T-helper 1 cell treated with Interleukin-12 subunit alpha and Interleukin-12 subunit beta and Interleukin-4 antibody, amounts not matched to agents 30 μg/mL and 1 μg/mL, for 36 hours (primary cell): ENCODE measurements around the gene ACSL1.
A peak's percentile ranks its signal among the peaks of the same experiment; 100 is the strongest.

ENCODE experiments used
- H3K27ac Mint-ChIP-seq: one replicate; pipeline ENCODE4 v1.8.0; 2021; ENCODE audit warnings: mild to moderate bottlenecking, mixed read lengths
- H3K27me3 Mint-ChIP-seq: one replicate; pipeline ENCODE4 v1.8.0; 2021; ENCODE audit warnings: low read depth, mixed read lengths
- H3K36me3 Mint-ChIP-seq: one replicate; pipeline ENCODE4 v1.8.0; 2021; ENCODE audit warnings: low read depth, mixed read lengths
- H3K4me1 Mint-ChIP-seq: one replicate; pipeline ENCODE4 v1.8.0; 2021; ENCODE audit warnings: low read depth, mixed read lengths
- H3K4me3 Mint-ChIP-seq: one replicate; pipeline ENCODE4 v1.8.0; 2021; ENCODE audit warnings: mild to moderate bottlenecking, moderate library complexity, mixed read lengths
- H3K9me3 Mint-ChIP-seq: one replicate; pipeline ENCODE4 v1.8.0; 2021; ENCODE audit warnings: mixed read lengths

ACSL1 gene, protein sequence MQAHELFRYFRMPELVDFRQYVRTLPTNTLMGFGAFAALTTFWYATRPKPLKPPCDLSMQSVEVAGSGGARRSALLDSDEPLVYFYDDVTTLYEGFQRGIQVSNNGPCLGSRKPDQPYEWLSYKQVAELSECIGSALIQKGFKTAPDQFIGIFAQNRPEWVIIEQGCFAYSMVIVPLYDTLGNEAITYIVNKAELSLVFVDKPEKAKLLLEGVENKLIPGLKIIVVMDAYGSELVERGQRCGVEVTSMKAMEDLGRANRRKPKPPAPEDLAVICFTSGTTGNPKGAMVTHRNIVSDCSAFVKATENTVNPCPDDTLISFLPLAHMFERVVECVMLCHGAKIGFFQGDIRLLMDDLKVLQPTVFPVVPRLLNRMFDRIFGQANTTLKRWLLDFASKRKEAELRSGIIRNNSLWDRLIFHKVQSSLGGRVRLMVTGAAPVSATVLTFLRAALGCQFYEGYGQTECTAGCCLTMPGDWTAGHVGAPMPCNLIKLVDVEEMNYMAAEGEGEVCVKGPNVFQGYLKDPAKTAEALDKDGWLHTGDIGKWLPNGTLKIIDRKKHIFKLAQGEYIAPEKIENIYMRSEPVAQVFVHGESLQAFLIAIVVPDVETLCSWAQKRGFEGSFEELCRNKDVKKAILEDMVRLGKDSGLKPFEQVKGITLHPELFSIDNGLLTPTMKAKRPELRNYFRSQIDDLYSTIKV

DNA sequence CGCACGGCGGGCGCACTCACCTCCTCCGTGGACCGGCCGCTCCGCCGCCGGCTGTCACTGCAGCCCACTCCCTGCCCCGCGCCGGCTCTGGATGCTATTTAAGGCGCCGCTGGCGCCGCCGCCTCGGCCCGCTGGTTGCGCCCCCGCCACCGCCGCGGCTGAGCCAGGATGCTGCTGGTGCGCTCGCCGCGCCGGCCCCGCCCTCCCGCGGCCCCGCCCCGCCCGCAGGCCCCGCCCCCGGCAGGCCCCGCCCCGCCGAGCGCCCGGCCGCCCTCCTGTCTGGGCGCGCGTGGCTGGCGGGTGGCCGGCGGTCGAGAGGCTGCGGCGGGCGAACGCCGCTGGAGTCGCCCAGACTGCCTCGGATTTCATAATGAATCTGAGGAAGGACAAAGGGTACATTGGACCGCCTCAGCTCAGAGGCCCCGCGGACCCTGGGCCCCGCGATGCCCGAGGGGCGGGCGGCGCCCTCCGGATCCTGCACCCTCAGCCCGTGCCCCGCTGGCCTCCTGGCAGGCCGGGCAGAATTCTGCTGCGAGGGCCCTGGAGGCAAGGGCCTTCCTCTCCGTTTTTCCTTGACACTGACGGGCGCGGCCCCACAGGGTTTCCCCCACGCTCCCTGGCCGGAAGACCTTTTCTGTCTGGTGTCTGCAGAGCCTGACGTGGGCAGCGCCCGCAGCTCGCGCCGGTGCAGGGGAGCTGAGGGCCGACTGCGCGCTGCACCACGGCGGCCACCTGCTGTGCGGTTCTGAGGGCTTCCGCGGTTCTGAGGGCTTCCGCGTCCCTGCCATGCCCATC is at the start of gene ACSL1:
ACSL1 (minus strand) TSS at position 73 of the 795 bp plus-strand sequence. CDS start 22,454 bp downstream, outside the sequence.
- H3K4me1 Mint-ChIP-seq: peaks cover 36% of the 10 kb centered on the region
- no peaks in the 10 kb centered on the region for H3K9me3 Mint-ChIP-seq
- H3K27me3 Mint-ChIP-seq: peaks cover 5% of the 10 kb centered on the region
- peaks cover 10% of the 10 kb centered on the region for H3K36me3 Mint-ChIP-seq
- H3K4me3 Mint-ChIP-seq: peak within 1 kb of the TSS; percentile 95
- H3K27ac Mint-ChIP-seq: peak within 1 kb of the TSS; percentile 93

DNA sequence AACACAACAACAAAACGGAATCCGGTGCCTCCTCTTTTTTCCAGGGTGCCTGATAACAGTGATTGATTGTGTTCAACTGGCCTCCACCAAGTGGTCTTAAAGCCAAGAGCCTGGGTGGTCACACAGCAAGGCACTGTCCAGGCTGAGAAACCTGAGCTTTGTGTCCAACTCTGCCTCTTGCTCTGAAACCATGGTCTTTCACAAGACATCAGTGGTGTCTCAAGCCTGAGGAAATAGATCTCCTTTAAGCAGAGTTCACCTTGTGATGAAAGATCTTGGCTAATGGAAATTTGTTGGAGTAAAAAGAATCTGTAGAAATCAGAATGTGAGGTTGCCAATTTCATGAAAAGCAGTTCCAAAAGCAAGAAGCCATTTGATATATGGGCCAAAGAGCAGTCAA is 47.3 kb upstream of the ACSL1 start:
- H3K4me3 Mint-ChIP-seq: no peak overlapping the region
- no peaks in the 10 kb centered on the region for H3K4me1 Mint-ChIP-seq
- no peak overlapping the region for H3K27ac Mint-ChIP-seq
- peaks cover 19% of the 10 kb centered on the region for H3K27me3 Mint-ChIP-seq
- H3K36me3 Mint-ChIP-seq: no peaks in the 10 kb centered on the region
- H3K9me3 Mint-ChIP-seq: no peaks in the 10 kb centered on the region

DNA sequence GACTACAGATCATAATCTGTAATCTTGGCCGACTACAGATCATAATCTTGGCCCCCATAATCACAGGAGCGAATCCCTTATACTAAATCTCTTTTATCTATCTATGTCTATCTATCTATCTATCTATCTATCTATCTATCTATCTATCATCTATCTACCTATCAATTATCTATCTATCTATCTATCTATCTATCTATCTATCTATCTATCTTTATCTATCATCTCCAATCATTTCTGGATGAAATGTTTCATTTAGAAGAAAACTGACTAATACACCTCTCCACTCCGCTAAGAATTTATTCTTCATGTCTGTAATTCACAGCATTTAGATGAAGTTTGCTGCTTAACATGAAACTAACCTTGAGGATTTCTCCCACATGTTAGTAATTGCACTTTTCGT is 45.0 kb upstream of the ACSL1 start:
- Mint-ChIP-seq H3K4me1 (peaks cover 2% of the 10 kb centered on the region), H3K9me3 (no peaks in the 10 kb centered on the region), H3K27me3 (peaks cover 18% of the 10 kb centered on the region), H3K4me3 (no peak overlapping the region), H3K27ac (no peak overlapping the region), H3K36me3 (no peaks in the 10 kb centered on the region)

DNA sequence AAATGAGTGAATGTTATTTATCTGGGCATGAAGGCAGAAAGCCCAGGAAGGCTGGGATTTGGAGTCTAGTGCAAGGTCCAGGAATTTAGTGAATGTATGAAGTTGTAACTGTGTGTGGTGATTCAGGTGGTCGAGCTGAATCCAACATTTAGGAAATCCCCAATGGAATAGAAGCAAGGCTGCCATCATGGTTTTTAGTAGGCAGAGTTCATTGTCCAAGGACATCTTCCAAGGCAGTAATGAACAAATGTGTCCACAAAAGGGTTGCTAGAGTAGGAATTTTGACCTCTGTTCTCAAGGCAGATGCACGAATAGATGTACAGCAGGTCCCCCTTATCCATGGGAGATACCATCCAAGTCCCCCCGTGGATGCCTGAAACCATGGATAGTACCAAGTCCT is 42.9 kb upstream of the ACSL1 start:
- peaks cover 13% of the 10 kb centered on the region for H3K27me3 Mint-ChIP-seq
- H3K4me3 Mint-ChIP-seq: no peak overlapping the region
- no peaks in the 10 kb centered on the region for H3K36me3 Mint-ChIP-seq
- H3K4me1 Mint-ChIP-seq: peaks cover 3% of the 10 kb centered on the region
- H3K27ac Mint-ChIP-seq: no peak overlapping the region
- no peaks in the 10 kb centered on the region for H3K9me3 Mint-ChIP-seq

DNA sequence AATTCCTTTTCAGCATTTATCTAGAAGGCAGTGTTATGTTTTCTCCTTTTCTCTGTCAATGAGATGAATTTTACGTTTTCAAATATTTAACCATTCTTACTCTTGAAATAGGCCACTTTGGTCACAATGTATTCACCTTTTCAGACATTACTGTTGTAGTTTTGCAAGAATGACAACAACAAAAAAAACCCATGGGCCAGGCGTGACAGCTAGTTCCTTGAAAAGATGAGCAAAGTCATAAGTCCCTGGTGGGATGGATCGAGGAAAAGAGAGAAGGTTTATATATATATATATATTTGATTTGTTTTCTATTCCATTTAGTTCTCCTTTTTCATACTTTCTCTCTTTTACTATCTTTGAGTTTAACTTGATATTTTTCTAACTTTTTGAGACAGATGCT is 38.1 kb upstream of the ACSL1 start:
- Mint-ChIP-seq H3K36me3 (no peaks in the 10 kb centered on the region), H3K4me3 (no peak overlapping the region), H3K27me3 (peaks cover 4% of the 10 kb centered on the region), H3K27ac (no peak overlapping the region), H3K9me3 (no peaks in the 10 kb centered on the region), H3K4me1 (peaks cover 32% of the 10 kb centered on the region)

DNA sequence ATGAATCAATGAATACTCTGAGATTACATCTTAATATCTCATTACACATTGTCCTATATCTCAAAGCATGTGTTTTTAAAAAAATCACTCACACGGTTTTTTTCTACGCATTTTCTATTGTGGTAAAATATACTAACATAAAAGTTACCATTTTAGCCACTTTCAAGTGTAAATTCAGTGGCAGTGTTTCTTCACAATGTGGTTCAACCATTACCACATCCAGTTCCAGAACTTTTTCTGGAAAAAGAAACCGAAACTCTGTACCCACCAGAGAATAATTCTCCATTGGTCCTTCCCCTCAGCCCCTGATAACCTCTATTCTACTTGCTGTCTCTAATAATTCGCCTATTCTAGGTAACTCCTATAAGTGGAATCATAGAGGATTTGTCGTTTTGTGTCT is 35.3 kb upstream of the ACSL1 start:
- Mint-ChIP-seq H3K27ac (peak overlapping the region; percentile 18), H3K27me3 (peaks cover 4% of the 10 kb centered on the region), H3K4me3 (no peak overlapping the region), H3K36me3 (no peaks in the 10 kb centered on the region), H3K9me3 (no peaks in the 10 kb centered on the region), H3K4me1 (peaks cover 32% of the 10 kb centered on the region)

DNA sequence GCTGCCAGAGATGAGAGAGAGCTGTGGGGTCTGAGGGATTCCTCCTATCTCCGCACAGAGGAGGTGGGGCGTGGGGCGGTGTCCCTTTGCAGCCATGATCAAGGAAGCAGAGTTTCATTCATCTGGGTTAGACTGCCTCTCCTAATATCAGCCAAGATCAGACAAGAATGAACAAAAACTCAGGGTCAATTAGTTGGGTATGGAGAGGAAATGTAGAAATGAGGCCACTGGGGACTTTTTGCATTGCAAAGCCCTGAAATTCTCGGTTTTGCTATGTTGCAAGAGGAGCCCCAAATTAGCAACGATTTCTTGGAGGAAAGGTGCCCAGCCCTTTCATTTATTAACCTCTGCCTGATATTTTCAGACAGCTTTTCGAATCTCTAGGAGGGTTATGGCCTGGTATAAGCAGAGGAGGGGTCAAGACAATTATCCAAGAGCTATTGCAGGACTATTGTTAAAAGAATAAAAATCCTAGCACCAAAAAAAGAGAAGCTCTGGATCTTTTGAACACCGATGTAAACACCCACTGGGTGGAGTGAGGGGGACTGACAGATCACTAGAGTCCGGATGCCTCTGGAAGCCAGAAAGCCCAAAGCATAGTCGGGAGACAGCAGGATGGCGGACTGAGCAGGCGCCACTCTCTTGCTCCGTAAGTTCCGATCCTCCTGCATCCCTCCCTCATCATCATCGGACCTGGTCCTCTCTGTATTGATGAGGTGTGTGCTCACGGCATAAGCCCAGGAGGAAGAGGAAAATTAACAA is 34.4 kb upstream of the ACSL1 start:
- peaks cover 4% of the 10 kb centered on the region for H3K27me3 Mint-ChIP-seq
- no peaks in the 10 kb centered on the region for H3K36me3 Mint-ChIP-seq
- peak overlapping the region; percentile 70 for H3K27ac Mint-ChIP-seq

DNA sequence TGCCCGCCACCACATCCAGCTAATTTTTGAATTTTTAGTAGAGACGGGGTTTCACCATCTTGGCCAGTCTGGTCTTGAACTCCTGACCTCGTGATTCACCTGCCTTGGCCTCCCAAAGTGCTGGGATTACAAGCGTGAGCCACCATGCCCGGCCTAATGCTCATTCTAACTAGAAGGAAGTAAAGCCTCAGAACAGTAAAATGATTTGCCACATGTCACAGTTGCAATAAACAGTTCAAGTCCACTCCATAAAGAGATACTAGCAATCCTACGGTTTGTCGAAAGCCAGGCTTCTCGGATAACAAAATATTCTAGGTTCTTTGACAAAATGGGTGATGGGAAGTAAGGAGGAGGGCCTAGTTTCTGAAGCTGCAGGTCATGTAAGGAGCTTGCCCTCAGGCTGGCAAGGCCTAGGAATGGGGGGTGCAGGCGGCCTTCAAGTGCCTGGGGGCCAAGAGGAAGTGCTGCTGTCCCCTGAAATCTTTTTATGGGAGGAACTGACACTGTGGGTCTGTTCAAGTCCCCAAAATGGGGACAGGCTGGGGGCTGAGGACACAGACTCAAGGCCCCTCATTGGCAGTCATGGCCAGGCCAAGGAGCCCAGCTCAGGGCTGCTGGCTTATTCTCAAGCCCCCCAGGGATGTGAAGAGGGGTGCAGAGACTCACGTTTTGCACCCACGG is 31.8 kb upstream of the ACSL1 start:
- Mint-ChIP-seq H3K4me1 (peaks cover 47% of the 10 kb centered on the region), H3K27ac (no peak overlapping the region)

More for the DNA sequence above, 34.4 kb upstream of the ACSL1 start:
- H3K4me3 Mint-ChIP-seq: peak overlapping the region; percentile 41
- no peaks in the 10 kb centered on the region for H3K9me3 Mint-ChIP-seq
- peaks cover 37% of the 10 kb centered on the region for H3K4me1 Mint-ChIP-seq

DNA sequence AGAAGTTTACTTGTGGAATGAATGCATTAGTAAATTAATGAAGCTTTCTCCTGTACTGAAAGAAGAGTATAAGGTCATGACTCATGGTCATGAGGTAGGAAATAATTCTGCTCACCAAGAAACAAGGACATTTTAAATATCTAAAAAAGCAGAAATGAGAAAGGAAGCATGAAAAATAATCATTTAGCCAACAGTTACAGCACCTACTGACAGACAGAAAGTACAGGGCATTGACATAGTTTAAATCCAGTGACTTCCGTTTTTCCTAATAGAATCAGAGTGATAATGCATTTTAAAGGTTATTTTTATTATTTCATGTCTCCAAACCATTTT is 30.5 kb upstream of the ACSL1 start:
- Mint-ChIP-seq H3K4me3 (no peak overlapping the region), H3K27ac (no peak overlapping the region), H3K9me3 (no peaks in the 10 kb centered on the region), H3K27me3 (no peaks in the 10 kb centered on the region), H3K4me1 (peaks cover 42% of the 10 kb centered on the region), H3K36me3 (no peaks in the 10 kb centered on the region)

More for the DNA sequence above, 31.8 kb upstream of the ACSL1 start:
- no peak overlapping the region for H3K4me3 Mint-ChIP-seq
- H3K36me3 Mint-ChIP-seq: no peaks in the 10 kb centered on the region
- H3K9me3 Mint-ChIP-seq: no peaks in the 10 kb centered on the region
- no peaks in the 10 kb centered on the region for H3K27me3 Mint-ChIP-seq

DNA sequence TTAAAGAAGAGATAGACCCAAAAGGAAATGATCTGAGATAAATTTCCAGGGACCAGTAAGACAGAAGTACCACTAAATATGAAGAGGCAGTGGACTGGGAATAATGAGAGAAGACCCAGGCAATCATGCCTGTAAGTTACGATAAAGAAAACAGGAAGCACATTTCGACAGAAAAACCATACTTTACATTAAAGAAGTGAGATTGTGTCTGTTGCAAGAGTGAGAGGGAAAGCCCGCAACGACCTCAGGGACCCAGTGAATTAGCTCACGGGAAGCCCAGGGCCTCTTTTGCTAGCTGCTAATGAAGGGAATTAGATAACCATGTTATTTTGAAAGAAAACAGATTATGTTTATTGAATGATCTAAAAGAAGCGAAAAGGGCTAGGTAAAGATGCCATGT is 28.9 kb upstream of the ACSL1 start:
- H3K4me1 Mint-ChIP-seq: peaks cover 34% of the 10 kb centered on the region
- no peaks in the 10 kb centered on the region for H3K9me3 Mint-ChIP-seq
- H3K27ac Mint-ChIP-seq: peak overlapping the region; percentile 70
- H3K36me3 Mint-ChIP-seq: no peaks in the 10 kb centered on the region
- no peaks in the 10 kb centered on the region for H3K27me3 Mint-ChIP-seq
- peak overlapping the region; percentile 45 for H3K4me3 Mint-ChIP-seq

DNA sequence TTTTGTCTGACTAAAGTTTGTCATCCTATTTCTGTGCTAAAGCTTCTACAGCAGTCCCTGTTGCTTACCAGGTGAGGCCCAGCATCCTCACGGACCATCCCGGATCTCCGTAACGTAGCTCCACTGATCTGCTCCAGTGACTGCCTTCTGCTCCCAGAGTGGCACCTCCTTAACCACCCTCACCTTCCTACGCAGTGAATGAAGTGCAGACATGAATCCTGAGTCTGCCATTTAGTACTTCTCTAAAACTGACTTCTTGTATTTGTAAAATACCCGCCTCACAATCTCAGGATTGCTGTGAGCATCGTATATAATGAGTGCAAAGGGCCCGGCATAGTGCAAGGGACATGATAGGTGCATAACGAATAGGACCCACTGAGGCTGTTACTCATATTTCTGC is 27.7 kb upstream of the ACSL1 start:
- H3K4me1 Mint-ChIP-seq: peaks cover 35% of the 10 kb centered on the region
- no peaks in the 10 kb centered on the region for H3K9me3 Mint-ChIP-seq
- H3K36me3 Mint-ChIP-seq: no peaks in the 10 kb centered on the region
- H3K27me3 Mint-ChIP-seq: no peaks in the 10 kb centered on the region
- no peak overlapping the region for H3K4me3 Mint-ChIP-seq
- no peak overlapping the region for H3K27ac Mint-ChIP-seq

DNA sequence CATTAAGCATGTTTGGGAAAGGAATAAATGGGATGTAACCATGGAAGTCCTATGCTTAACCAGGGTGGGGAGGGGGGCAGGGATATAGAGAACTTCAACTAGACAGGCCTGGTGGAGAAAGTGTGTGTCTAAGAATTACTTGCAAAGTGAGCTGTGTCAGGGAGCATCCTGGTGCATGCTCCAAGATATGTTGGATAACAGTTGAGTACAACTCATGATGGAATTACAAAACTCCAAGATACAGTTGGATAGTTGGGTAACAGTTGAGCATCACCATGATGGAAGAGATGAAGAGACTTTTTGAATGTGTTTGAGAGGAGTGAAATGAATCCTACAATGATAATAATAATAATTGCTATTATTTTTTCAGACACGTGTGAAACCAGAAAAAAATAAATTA is 26.1 kb upstream of the ACSL1 start:
- Mint-ChIP-seq H3K27me3 (no peaks in the 10 kb centered on the region), H3K27ac (no peak overlapping the region), H3K9me3 (no peaks in the 10 kb centered on the region), H3K4me3 (no peak overlapping the region), H3K36me3 (no peaks in the 10 kb centered on the region), H3K4me1 (peaks cover 40% of the 10 kb centered on the region)

DNA sequence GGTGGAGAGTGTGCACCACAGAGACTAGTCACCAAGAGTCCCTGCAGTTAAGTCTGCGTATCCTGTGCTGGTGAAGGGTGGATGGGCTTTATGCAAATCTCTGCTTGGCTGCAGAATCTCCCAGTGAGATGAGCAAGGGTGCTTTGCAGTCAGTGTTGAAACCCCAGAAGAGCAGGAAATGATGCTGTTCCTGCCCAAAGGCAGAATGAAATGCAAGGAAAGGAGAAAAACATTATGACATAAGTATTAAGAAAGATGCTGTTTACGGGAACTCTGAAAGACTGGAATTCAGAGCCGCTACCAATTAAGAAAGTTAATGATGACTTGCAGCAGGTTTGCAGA is 25.4 kb upstream of the ACSL1 start:
- no peaks in the 10 kb centered on the region for H3K27me3 Mint-ChIP-seq
- H3K4me1 Mint-ChIP-seq: peaks cover 42% of the 10 kb centered on the region
- no peaks in the 10 kb centered on the region for H3K9me3 Mint-ChIP-seq
- H3K36me3 Mint-ChIP-seq: no peaks in the 10 kb centered on the region
- no peak overlapping the region for H3K4me3 Mint-ChIP-seq
- no peak overlapping the region for H3K27ac Mint-ChIP-seq
